ENCODE results near the gene MEGF11. TPM values are rescaled to one million over a fixed set of nuclear protein-coding genes. Genes with fewer than 3 reads are reported as not detected.
"Not testable (repeated sequence)": the region's sequence is repeated elsewhere in the genome, so short reads cannot be mapped to it uniquely, and the experiment has no call there.

Gene MEGF11
- total RNA-seq, 2 donors from 2014 or later: not detected

- H3K36me3 ChIP-seq: no peaks in the 10 kb centered on the region
- no peaks in the 10 kb centered on the region for H3K4me1 ChIP-seq
- H3K9me3 ChIP-seq: no peaks in the 10 kb centered on the region
- H3K4me3 ChIP-seq: peak overlapping the region; percentile 92
- H3K27ac ChIP-seq: peak overlapping the region; percentile 98
- no peaks in the 10 kb centered on the region for H3K27me3 ChIP-seq
- no peak for TF ChIP-seq CTCF (IDR thresholded peaks at IDR 0.05)
- peak overlapping the region in 1 of 2 donors; percentile 91 for H3K9ac ChIP-seq (ENCODE audit: low read depth in 2 of 2, low read length in 2 of 2)
- intact Hi-C loops (cut with DNase I): no loop called here
- DNase-seq: no peak
These were observed 384.9 kb downstream of the MEGF11 start for GRCh38 chr15:65868546-65869125.

- H3K9ac ChIP-seq (ENCODE audit: low read depth in 2 of 2, low read length in 2 of 2); DNase-seq; H3K27me3 ChIP-seq; H3K27ac ChIP-seq; H3K9me3 ChIP-seq; H3K36me3 ChIP-seq; intact Hi-C loops (cut with DNase I); H3K4me3 ChIP-seq; H3K4me1 ChIP-seq: not testable (repeated sequence)
These were observed 385.6 kb downstream of the MEGF11 start for GRCh38 chr15:65867933-65868332.

GRCh38 chr15:65867244-65867643 is 386.3 kb downstream of the MEGF11 start:
- H3K9me3 ChIP-seq: no peaks in the 10 kb centered on the region
- H3K36me3 ChIP-seq: no peaks in the 10 kb centered on the region
- no peak overlapping the region for H3K9ac ChIP-seq (ENCODE audit: low read depth in 2 of 2, low read length in 2 of 2)
- DNase-seq: no peak
- no peak for TF ChIP-seq CTCF (IDR thresholded peaks at IDR 0.05)
- no peaks in the 10 kb centered on the region for H3K27me3 ChIP-seq
- intact Hi-C loops (cut with DNase I): no loop called here
- H3K4me3 ChIP-seq: no peak overlapping the region
- no peaks in the 10 kb centered on the region for H3K4me1 ChIP-seq
- H3K27ac ChIP-seq: no peak overlapping the region

- intact Hi-C loops (cut with DNase I): no loop called here
- no peak overlapping the region for H3K4me3 ChIP-seq
- H3K9ac ChIP-seq (ENCODE audit: low read depth in 2 of 2, low read length in 2 of 2): no peak overlapping the region
- TF ChIP-seq CTCF (IDR thresholded peaks at IDR 0.05): no peak
- H3K9me3 ChIP-seq: no peaks in the 10 kb centered on the region
- DNase-seq: no peak
- H3K36me3 ChIP-seq: no peaks in the 10 kb centered on the region
- no peak overlapping the region for H3K27ac ChIP-seq
- H3K27me3 ChIP-seq: no peaks in the 10 kb centered on the region
- H3K4me1 ChIP-seq: no peaks in the 10 kb centered on the region
These were observed 390.4 kb downstream of the MEGF11 start for GRCh38 chr15:65863106-65863505.

GRCh38 chr15:65862682-65863081 is 390.9 kb downstream of the MEGF11 start:
- TF ChIP-seq CTCF (IDR thresholded peaks at IDR 0.05): peak; percentile 24
- intact Hi-C loops (cut with DNase I): no loop called here
- Histone ChIP-seq H3K9me3 (no peaks in the 10 kb centered on the region), H3K27ac (no peak overlapping the region), H3K4me3 (no peak overlapping the region), H3K9ac (ENCODE audit: low read depth in 2 of 2, low read length in 2 of 2) (no peak overlapping the region), H3K36me3 (no peaks in the 10 kb centered on the region), H3K4me1 (no peaks in the 10 kb centered on the region), H3K27me3 (no peaks in the 10 kb centered on the region)
- peak; percentile 55 for DNase-seq

GRCh38 chr15:65857718-65858402 is 395.7 kb downstream of the MEGF11 start:
- Histone ChIP-seq H3K9me3 (no peaks in the 10 kb centered on the region), H3K27me3 (no peaks in the 10 kb centered on the region), H3K27ac (no peak overlapping the region), H3K4me3 (no peak overlapping the region), H3K4me1 (no peaks in the 10 kb centered on the region), H3K9ac (ENCODE audit: low read depth in 2 of 2, low read length in 2 of 2) (no peak overlapping the region), H3K36me3 (no peaks in the 10 kb centered on the region)
- no peak for DNase-seq
- no peak for TF ChIP-seq CTCF (IDR thresholded peaks at IDR 0.05)
- intact Hi-C loops (cut with DNase I): loop anchor here (2.0 kb wide), 1 partner anchor 219 kb away; no protein-coding TSS in a partner anchor
